Breast epithelium (tissue), 4 donors: ENCODE results near the gene ASPDH. TPM values are rescaled to one million over a fixed set of nuclear protein-coding genes. Genes with fewer than 3 reads are reported as not detected.
"Not testable (repeated sequence)": the region's sequence is repeated elsewhere in the genome, so short reads cannot be mapped to it uniquely, and the experiment has no call there.

Experiments
- DNase-seq, 2 donors: peaks; one replicate each; pipeline ENCODE4 v3.0.0-alpha.2; 2019; ENCODE audit warnings: low spot score in 2 of 2
- H3K27ac ChIP-seq, 2 donors: fragments of 200-600 bp; sonication (generic) in 1 of 2; one replicate each; pipeline ENCODE4 v1.5.1; 2016 to 2019; ENCODE audit warnings: mild to moderate bottlenecking in 1 of 2
- H3K27me3 ChIP-seq, 2 donors: fragments of 200-600 bp; sonication (generic) in 1 of 2; one replicate each; pipeline versions ENCODE4 v1.5.1 to v1.6.0; 2017 to 2019; ENCODE audit warnings: control low read depth in 1 of 2, mild to moderate bottlenecking in 1 of 2
- H3K36me3 ChIP-seq: fragments of 200-600 bp; one replicate; pipeline ENCODE4 v1.5.1; 2019
- H3K4me1 ChIP-seq, 2 donors: fragments of 200-600 bp; sonication (generic); one replicate each; pipeline ENCODE4 v1.5.1; 2016 to 2019; ENCODE audit warnings: control low read depth in 1 of 2
- H3K4me3 ChIP-seq, 3 donors: fragments of 200-600 bp; sonication (generic); 1 replicate in 2 of 3; 2 replicates in 1 of 3; pipeline ENCODE4 v1.5.1; 2016 to 2019; ENCODE audit warnings: mild to moderate bottlenecking in 3 of 3, moderate library complexity in 2 of 3
- H3K9me3 ChIP-seq, 2 donors: fragments of 200-600 bp; sonication (generic) in 1 of 2; one replicate each; pipeline ENCODE4 v1.5.1; 2016 to 2019; ENCODE audit warnings: control low read depth in 1 of 2
- POLR2A ChIP-seq: fragments of 450-650 bp; IDR thresholded peaks from one replicate; pipeline ENCODE4 v1.6.1; 2016; ENCODE audit warnings: antibody characterized with exemption, mild to moderate bottlenecking, moderate library complexity
- POLR2AphosphoS5 ChIP-seq, 3 donors: sonication (generic); formaldehyde crosslinking; IDR thresholded peaks; one replicate each; pipeline ENCODE4 v1.6.1; 2017; ENCODE audit warnings: antibody characterized with exemption in 3 of 3
- intact Hi-C: fragments of 100-400 bp; cut with DNase I; formaldehyde crosslinking; loops from one replicate; pipeline ENCODE4 v1.15.1; 2023; ENCODE audit warnings: low total_unique reads
- total RNA-seq, 3 donors: library from RNA; depleted of rRNA; stranded (reverse); fragments of >200 nt; gene quantifications; one replicate each; pipeline ENCODE4 v1.1.0, GENCODE V29; 2016
- TF ChIP-seq, protein P1 (sequence below), 3 donors: fragments of 450-650 bp; IDR thresholded peaks; one replicate each; pipeline ENCODE4 v1.5.1; 2016 to 2017; ENCODE audit warnings: antibody characterized with exemption in 3 of 3, mild to moderate bottlenecking in 3 of 3, moderate library complexity in 3 of 3

ASPDH gene
- total RNA-seq, 3 donors from 2014 or later: not detected

- H3K36me3 ChIP-seq: no peaks in the 10 kb centered on the region
- peak within 1 kb of the TSS; percentile 80 to 99 (median 89) for H3K4me3 ChIP-seq
- peak within 1 kb of the TSS; percentile 76 to 90 for H3K27ac ChIP-seq
- H3K27me3 ChIP-seq: no peaks in the 10 kb centered on the region
- DNase-seq: peak; percentile 90
- H3K4me1 ChIP-seq: peaks cover 3 to 9% of the 10 kb centered on the region in 2 donors
- intact Hi-C loops: no loop called here
- no peaks in the 10 kb centered on the region for H3K9me3 ChIP-seq
- TF ChIP-seq, protein P1, sequence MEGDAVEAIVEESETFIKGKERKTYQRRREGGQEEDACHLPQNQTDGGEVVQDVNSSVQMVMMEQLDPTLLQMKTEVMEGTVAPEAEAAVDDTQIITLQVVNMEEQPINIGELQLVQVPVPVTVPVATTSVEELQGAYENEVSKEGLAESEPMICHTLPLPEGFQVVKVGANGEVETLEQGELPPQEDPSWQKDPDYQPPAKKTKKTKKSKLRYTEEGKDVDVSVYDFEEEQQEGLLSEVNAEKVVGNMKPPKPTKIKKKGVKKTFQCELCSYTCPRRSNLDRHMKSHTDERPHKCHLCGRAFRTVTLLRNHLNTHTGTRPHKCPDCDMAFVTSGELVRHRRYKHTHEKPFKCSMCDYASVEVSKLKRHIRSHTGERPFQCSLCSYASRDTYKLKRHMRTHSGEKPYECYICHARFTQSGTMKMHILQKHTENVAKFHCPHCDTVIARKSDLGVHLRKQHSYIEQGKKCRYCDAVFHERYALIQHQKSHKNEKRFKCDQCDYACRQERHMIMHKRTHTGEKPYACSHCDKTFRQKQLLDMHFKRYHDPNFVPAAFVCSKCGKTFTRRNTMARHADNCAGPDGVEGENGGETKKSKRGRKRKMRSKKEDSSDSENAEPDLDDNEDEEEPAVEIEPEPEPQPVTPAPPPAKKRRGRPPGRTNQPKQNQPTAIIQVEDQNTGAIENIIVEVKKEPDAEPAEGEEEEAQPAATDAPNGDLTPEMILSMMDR (IDR thresholded peaks at IDR 0.05): no peak
- peak; percentile 39 to 64 (median 61) for TF ChIP-seq POLR2AphosphoS5 (IDR thresholded peaks at IDR 0.05)
Observed at GRCh38 chr19:50476224-50476906, 37.3 kb downstream of the ASPDH start, which contains the start of the genes EMC10 and GARIN5A. Gene EMC10 (plus strand): TSS chr19:50476507. CDS start chr19:50476545, 38 bp downstream. Gene GARIN5A (minus strand): TSS chr19:50476848. CDS start chr19:50476388, 460 bp downstream.

DNA sequence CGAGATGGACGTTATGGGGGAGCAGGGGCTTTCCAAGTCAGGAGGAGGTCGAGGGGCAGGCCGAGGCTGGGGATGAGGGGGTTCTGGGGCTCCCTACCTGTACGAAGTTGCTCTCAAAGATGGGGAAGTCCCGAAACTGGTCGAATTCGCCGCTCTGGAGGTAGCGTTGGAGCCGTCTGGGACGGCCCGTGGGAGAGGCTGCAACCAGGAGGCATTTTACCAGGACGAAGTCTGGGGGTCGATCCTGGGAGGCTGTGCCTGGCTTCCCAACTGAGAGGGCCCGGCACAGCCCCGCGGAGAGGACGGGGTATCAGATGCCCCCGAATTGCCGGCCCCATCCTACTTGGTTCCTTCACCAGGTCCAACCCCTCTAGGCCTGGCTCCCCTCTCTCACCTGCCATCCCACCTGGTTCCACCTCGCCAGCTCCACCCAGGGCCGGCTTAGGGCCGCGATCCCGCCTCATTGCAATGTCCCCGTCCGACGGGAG is 37.9 kb downstream of the ASPDH start:
- Histone ChIP-seq H3K36me3 (no peaks in the 10 kb centered on the region), H3K9me3 (no peaks in the 10 kb centered on the region), H3K4me3 (peak overlapping the region; percentile 80 to 99 (median 89)), H3K27me3 (no peaks in the 10 kb centered on the region), H3K4me1 (peaks cover 3 to 9% of the 10 kb centered on the region in 2 donors), H3K27ac (peak overlapping the region; percentile 76 to 90)
- no peak for DNase-seq
- intact Hi-C loops: no loop called here
- TF ChIP-seq POLR2AphosphoS5 (IDR thresholded peaks at IDR 0.05): no peak

- no peaks in the 10 kb centered on the region for H3K27me3 ChIP-seq
- no peak for TF ChIP-seq POLR2AphosphoS5 (IDR thresholded peaks at IDR 0.05)
- TF ChIP-seq, protein P1 (IDR thresholded peaks at IDR 0.05): no peak
- TF ChIP-seq POLR2A: no peak
- H3K36me3 ChIP-seq: no peaks in the 10 kb centered on the region
- H3K9me3 ChIP-seq: no peaks in the 10 kb centered on the region
- H3K4me3 ChIP-seq: no peak overlapping the region
- intact Hi-C loops: no loop called here
- H3K27ac ChIP-seq: no peak overlapping the region
- peaks cover 3 to 9% of the 10 kb centered on the region in 2 donors for H3K4me1 ChIP-seq
- DNase-seq: no peak
Observed at GRCh38 chr19:50475101-50475568, 38.6 kb downstream of the ASPDH start.

DNA sequence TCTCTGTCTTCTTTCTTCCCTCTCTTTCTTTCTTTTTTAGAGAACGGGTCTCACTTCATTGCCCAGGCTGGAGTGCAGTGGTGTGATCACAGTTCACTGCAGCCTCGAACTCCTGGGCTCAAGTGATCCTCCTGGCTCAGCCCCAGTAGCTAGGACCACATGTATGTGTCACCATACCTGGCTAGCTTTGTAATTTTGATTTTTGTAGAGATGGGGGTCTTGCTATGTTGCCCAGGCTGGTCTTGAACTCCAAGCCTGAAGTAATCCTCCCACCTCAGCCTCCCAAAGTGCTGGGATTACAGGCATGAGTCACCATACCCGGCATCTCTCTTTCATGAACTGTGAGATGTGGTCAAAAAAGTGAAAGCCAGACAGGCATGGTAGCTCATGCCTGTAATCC is 40.4 kb downstream of the ASPDH start:
- DNase-seq, intact Hi-C loops, H3K36me3 ChIP-seq, H3K27ac ChIP-seq, H3K27me3 ChIP-seq, H3K4me1 ChIP-seq, H3K4me3 ChIP-seq, H3K9me3 ChIP-seq: not testable (repeated sequence)

DNA sequence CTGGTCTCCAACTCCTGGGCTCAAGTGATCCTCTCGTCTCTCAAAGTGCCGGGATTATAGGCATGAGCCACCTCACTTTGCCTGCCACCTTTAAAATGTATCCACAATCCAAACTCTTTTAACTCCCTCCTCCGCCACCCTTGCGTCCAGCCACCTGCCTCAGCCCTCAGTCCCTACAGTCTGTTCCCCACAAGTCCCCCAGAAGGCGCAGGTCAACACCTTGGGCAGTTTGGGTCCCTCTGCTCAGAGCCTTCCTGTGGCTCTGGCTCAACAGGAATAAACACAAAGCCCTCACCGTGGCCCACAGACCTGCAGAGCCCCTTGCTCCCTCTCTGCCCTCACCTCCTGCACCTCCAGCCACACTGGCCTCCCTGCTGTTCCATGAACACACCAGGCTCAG is 44.9 kb downstream of the ASPDH start:
- H3K27me3 ChIP-seq: peaks cover 0 to 4% of the 10 kb centered on the region in 2 donors
- no peak for DNase-seq
- TF ChIP-seq POLR2A (no peak), POLR2AphosphoS5 (IDR thresholded peaks at IDR 0.05) (no peak)
- TF ChIP-seq, protein P1 (IDR thresholded peaks at IDR 0.05): no peak
- H3K36me3 ChIP-seq: no peaks in the 10 kb centered on the region
- no peak overlapping the region for H3K27ac ChIP-seq
- H3K9me3 ChIP-seq: no peaks in the 10 kb centered on the region
- H3K4me1 ChIP-seq: no peaks in the 10 kb centered on the region
- intact Hi-C loops: loop anchor here (5.0 kb wide), 1 partner anchor 398 kb away; no protein-coding TSS in a partner anchor
- H3K4me3 ChIP-seq: no peak overlapping the region

DNA sequence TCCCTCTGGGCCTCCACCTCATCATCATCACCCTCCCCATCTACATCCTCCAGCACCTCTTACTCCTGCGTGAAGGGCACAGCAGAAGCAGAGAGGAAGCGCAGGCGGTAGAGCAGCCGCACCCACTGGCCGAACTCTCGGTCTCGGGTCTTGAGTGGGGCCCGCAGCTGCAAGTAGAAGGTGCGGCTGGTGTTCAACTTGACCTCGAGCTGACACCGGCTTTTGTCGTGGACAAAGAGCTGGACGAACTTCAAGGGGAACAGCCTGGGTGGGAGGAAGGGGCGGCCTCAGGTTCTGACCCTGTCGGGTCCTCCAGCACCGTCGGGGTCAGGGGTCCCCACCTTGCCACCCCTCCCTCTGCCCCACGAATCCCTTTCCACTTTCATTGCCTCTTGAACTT is 46.1 kb downstream of the ASPDH start:
- no peak for TF ChIP-seq POLR2AphosphoS5 (IDR thresholded peaks at IDR 0.05)
- TF ChIP-seq, protein P1 (IDR thresholded peaks at IDR 0.05): no peak
- no peak for TF ChIP-seq POLR2A
- no peaks in the 10 kb centered on the region for H3K9me3 ChIP-seq
- peaks cover 0 to 4% of the 10 kb centered on the region in 2 donors for H3K27me3 ChIP-seq
- H3K27ac ChIP-seq: no peak overlapping the region
- no peaks in the 10 kb centered on the region for H3K36me3 ChIP-seq
- no peak overlapping the region for H3K4me3 ChIP-seq
- intact Hi-C loops: loop anchor here (5.0 kb wide), 1 partner anchor 400 kb away; no protein-coding TSS in a partner anchor
- no peak for DNase-seq
- H3K4me1 ChIP-seq: no peaks in the 10 kb centered on the region
